ENCODE data around the gene MEIOB. TPM values are rescaled to one million over a fixed set of nuclear protein-coding genes. Genes with fewer than 3 reads are reported as not detected.

MEIOB gene
- total RNA-seq, 1 donor from 2014 or later: 0.26 TPM

- H3K4me3 ChIP-seq (ENCODE audit: low read depth, low read length): no peak overlapping the region
- no peak for TF ChIP-seq CTCF (IDR thresholded peaks at IDR 0.05; ENCODE audit: insufficient read depth, low read length, severe bottlenecking)
- no peak for FAIRE-seq
- H3K36me3 ChIP-seq (ENCODE audit: control insufficient read depth, insufficient read depth, low read length): no peaks in the 10 kb centered on the region
- no peak for DNase-seq (ENCODE audit: low read depth)
- peaks cover 39% of the 10 kb centered on the region for H3K27me3 ChIP-seq (ENCODE audit: control insufficient read depth, insufficient read depth, low read length)
Measured at GRCh38 chr16:1917665-1918350, 45.8 kb upstream of the MEIOB start.

GRCh38 chr16:1917056-1917664 is 45.2 kb upstream of the MEIOB start:
- no peak for TF ChIP-seq CTCF (IDR thresholded peaks at IDR 0.05; ENCODE audit: insufficient read depth, low read length, severe bottlenecking)
- Histone ChIP-seq H3K27me3 (ENCODE audit: control insufficient read depth, insufficient read depth, low read length) (peaks cover 39% of the 10 kb centered on the region), H3K4me3 (ENCODE audit: low read depth, low read length) (no peak overlapping the region), H3K36me3 (ENCODE audit: control insufficient read depth, insufficient read depth, low read length) (no peaks in the 10 kb centered on the region)
- no peak for DNase-seq (ENCODE audit: low read depth)
- no peak for FAIRE-seq

- no peak for FAIRE-seq
- Histone ChIP-seq H3K36me3 (ENCODE audit: control insufficient read depth, insufficient read depth, low read length) (no peaks in the 10 kb centered on the region), H3K4me3 (ENCODE audit: low read depth, low read length) (no peak overlapping the region), H3K27me3 (ENCODE audit: control insufficient read depth, insufficient read depth, low read length) (peaks cover 39% of the 10 kb centered on the region)
- no peak for DNase-seq (ENCODE audit: low read depth)
- no peak for TF ChIP-seq CTCF (IDR thresholded peaks at IDR 0.05; ENCODE audit: insufficient read depth, low read length, severe bottlenecking)
Measured at GRCh38 chr16:1916640-1916990, 44.7 kb upstream of the MEIOB start.

GRCh38 chr16:1915732-1916639 is 44.0 kb upstream of the MEIOB start:
- Histone ChIP-seq H3K27me3 (ENCODE audit: control insufficient read depth, insufficient read depth, low read length) (peaks cover 37% of the 10 kb centered on the region), H3K4me3 (ENCODE audit: low read depth, low read length) (no peak overlapping the region), H3K36me3 (ENCODE audit: control insufficient read depth, insufficient read depth, low read length) (no peaks in the 10 kb centered on the region)
- no peak for TF ChIP-seq CTCF (IDR thresholded peaks at IDR 0.05; ENCODE audit: insufficient read depth, low read length, severe bottlenecking)
- DNase-seq (ENCODE audit: low read depth) (no peak), FAIRE-seq (no peak)

GRCh38 chr16:1914988-1915387 is 43.0 kb upstream of the MEIOB start:
- Histone ChIP-seq H3K27me3 (ENCODE audit: control insufficient read depth, insufficient read depth, low read length) (peaks cover 29% of the 10 kb centered on the region), H3K4me3 (ENCODE audit: low read depth, low read length) (no peak overlapping the region), H3K36me3 (ENCODE audit: control insufficient read depth, insufficient read depth, low read length) (no peaks in the 10 kb centered on the region)
- no peak for TF ChIP-seq CTCF (IDR thresholded peaks at IDR 0.05; ENCODE audit: insufficient read depth, low read length, severe bottlenecking)
- FAIRE-seq (no peak), DNase-seq (ENCODE audit: low read depth) (no peak)
